HG03066 (cell line): Measurements from ENCODE around the gene FAM111A.

ENCODE experiments used
- ATAC-seq: cut with Tn5 transposase; IDR thresholded peaks from one replicate; pipeline ENCODE4 v1.9.1; 2021; ENCODE audit warnings: low read depth; ENCODE audit not compliant: unreplicated experiment

FAM111A gene

DNA sequence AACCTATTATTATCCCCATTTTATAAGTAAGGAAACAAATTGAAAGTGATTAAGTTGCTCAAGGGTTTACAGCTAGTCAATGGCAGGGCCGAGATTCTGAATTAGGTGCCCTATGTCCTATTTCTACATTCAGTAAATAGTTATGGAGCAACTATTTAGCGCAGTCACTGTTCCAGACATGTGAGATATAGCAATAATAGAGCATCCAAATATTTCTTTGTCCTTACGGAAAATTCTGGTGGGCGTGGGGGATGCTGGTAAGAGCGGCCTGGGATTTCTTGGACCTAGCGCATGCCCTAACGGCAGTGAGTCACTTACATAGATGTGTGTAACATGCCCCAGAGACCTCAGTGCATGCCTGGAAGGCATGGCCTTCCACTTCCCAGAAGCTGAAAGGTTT, 33.7 kb downstream of the FAM111A start:
- ATAC-seq, result no peak

DNA sequence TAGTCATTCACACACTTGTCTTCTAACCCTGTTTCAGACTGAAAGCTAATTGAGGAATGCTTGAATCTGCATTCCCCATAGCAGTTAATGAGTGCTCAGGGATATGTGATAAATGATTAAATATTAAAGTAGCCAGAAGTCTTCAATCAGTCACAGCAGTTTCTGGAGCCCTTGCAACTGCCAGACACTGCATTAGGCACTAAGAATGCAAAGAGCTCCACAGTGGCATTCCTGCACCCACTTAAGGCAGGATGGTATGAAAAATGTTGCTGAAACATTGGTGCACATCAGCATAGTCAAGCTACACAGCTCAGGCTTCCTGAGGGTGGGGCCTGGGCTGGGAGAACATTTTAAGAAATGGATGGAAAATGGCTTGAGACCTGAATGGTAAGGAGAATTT, 35.7 kb downstream of the FAM111A start:
- ATAC-seq, result no peak

DNA sequence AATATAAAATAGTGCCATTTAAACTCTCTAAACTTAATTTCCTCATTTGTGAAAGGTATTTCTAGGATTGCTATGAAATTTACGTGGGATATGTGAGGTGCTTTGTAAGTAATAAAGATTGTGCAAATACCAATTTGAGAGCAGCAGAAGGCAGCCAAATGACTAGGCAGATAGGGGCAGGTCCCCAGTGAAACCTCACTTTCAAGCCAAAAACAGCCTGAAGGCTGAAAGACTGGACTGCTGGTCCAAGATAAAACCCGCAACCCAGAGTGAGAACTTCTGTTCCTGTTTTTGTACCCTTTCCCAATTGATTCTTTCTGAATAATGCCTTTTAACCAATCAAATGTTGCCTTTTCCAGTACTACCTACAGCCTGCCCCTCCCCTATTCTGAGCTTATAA, 36.5 kb downstream of the FAM111A start:
- ATAC-seq, result no peak

DNA sequence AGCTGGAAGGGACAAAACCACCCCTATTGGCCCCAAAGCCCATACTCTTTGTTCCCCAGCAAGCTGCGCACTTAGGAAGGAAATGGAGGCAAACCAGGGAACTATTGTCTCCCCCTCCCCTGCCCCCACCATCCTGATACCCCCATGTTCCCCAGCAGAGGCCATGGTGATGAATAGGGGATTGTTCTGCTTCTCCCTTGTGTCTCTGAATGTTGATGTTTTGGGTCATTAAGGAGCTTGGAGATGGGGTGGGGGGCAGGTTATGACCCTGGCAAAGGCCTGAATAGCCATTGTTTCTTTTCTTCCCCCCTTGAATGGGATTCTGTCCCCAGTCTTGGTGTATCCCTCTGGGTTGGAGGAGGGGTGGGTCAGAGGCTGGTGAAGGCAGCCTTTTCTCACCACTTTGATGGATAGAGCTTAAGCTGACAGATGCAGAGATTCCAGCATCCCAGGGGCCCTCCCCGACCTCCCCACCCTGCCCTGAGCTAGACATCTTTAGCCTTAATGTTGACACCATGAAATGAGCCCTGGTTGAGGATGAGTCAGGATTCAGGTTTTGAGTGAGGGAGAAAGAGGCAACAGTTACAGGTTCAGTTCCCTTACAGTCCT, 37.6 kb downstream of the FAM111A start:
- no peak for ATAC-seq

DNA sequence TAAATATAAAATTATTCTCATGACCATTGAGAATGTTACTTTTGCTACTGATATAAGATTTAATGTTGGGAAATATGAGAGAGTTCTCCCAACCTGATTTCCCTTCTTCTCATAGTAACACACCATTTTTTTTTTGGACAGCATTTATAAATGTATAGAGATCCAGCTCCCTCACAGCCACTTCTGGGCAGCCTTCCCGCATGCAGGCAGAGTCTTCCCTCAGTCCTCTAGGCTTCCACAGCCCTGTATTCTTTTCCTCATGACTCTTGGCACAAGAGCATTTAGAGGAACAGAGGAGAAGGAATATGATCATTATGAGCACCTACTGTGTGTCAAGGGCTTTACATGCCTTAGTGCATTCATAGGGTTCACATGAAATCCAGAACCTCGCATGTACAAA, 38.3 kb downstream of the FAM111A start:
- ATAC-seq, result no peak

DNA sequence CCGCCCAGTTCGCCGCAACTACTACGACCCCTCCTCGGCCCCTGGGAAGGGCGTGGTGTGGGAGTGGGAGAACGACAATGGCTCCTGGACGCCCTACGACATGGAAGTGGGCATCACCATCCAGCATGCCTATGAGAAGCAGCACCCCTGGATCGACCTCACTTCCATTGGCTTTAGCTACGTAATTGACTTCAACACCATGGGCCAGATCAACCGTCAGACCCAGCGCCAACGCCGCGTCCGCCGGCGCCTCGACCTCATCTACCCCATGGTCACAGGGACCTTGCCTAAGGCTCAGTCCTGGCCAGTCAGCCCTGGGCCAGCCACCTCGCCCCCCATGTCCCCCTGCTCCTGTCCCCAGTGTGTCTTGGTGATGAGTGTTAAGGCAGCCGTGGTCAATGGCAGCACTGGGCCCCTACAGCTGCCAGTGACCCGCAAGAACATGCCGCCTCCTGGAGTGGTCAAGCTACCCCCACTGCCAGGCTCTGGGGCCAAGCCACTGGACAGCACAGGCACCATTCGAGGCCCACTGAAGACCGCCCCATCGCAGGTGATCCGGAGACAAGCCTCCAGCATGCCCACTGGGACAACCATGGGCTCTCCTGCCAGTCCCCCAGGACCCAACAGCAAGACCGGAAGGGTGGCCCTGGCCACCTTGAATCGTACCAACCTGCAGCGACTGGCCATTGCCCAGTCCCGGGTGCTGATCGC, 39.2 kb downstream of the FAM111A start:
- no peak for ATAC-seq

DNA sequence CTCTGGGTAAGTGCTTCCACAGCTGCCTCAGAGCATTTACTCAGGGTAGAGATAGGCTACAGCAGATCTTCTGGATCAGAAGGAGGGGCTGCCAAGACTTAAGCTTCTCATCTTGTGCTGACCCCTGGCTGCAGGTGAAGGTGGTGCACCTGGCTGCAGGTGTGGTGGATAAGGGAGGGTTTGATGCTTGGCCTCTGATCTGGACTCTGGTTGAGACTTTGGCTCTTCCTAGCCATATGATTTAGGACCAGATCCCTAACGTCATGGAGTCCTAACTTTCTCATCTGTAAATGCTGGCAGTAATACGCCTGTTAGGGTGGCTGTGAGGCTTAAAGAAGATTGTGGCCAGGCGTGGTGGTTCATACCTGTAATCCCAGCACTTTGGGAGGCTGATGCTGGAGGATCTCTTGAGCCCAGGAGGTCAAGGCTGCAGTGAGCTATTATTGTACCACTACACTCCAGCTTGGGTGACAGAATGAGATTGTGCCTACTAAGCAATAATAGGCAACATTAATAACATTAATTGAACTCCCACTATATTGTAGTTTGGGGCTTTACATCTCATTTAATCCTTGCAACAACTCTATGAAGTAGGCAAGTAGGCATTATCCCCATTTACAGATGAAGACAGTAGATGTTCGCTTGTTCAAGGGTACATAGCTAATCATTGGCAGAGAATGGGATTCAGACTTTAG, 39.9 kb downstream of the FAM111A start:
- ATAC-seq, result no peak

DNA sequence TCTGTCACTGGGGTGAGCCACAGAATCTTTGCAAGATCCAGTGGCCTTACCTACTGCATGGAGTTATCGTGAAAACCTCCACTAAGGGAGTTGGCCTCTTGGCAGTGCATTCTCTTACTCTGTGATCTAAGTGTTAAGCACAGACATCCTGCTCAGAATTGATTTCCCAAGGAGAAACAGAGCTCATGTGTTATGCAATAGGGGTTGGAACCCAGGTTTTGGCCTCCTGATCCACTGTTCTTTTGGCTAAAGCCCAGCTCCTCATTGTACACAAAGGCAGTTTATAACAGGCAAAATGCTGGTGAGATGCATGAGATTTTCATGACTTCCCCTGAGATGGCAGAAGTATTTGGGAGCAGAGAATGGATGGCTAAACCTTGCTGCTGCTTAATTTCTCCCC, 41.1 kb downstream of the FAM111A start:
- ATAC-seq, result no peak

DNA sequence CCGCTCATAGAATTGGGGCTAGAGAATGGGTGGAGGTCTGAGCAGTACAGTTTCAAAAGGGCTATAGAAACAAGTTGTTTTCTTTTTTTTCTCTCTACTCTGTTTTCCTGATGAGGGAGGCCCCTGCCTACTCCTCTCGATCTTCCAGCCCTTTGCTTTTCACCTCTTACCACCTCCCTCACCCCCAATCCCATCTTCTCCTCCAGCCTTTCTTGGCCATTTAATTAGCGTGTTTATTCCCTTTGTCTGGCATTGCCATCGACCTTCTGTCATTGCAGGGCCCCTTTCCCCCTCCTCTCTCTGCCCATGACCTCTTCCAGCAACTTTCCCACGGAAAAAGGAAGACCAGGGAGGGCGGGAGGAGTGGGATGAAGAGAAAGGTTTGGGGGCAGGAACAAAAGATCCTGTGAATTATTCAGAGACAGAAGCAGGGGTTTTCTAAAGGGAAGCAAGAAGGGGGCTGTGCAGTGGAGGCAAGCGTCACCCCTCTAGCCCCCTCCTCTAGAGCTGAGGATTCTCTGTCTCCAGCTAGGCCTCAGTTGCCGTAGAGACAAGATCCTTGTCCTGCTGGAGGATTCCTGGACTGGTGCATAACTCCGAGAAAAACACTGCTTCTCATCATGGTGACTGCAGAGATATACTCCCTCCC, 42.2 kb downstream of the FAM111A start:
- no peak for ATAC-seq

DNA sequence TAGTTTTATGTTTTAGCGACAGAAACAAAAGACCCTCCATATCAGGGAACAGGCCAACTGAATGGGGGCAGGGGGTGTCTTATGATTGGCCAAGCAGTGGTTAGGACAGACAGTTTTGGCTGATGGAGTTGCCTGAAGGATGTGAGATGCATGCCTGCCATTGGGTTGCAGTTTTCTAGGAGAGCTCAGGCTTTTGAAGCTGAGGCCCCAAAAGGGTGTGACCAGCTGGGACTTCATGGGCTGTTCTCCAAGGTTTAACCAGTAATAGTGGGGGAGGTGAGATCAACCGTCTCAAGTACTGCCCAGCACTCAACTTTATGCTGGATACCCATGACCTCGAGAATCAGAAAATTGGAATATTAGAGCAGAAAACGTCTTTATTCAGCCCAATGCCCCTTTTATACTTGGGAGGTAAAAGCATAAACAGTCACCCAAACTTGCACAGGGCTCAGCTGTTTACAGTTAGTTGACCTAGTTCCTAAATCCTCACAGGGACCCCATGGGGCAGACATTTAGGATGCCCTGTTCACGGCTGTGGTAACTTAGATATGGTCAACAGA, 42.8 kb downstream of the FAM111A start:
- no peak for ATAC-seq

DNA sequence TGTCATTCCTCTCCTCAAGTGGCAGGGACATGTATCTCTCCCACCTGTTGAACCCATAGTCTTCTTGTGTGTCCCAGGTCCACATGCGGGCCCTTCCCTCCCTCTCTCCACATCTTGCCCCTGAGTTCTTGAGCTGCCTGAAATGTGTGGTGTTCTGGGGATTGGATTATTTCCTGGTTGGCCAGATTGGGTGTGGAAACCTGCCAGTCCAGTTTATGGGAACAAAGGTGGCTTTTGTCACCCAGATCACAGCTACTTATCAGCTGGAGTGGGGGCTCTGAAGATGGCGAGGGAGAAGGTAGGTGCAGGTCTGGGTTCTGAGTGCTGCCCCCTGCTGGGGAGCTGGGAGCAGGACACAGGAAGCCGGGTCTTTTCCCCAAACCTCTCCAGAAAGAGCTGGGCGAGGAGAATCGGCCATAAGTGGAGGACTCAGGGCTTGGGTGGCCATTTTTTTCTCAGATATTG, 43.5 kb downstream of the FAM111A start:
- no peak for ATAC-seq

DNA sequence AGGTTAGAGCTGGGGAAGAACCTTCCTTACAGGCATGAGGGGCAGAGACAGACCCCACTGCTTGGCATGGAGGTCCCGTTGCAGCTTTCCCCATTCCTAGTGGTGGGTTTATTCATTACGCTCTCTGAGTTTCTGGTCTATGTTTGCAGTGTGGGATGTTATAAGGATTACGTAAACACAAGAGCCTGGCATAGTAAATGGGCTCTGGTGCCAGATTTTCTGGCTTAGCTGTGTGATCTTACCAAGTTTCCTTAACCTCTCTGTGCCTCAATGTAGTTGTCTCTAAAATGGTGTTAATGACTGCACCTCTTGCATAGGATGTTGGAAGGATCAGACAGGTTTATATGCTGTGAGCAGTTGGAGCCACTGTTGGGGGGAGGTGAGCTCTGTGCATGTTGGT, 44.4 kb downstream of the FAM111A start:
- ATAC-seq, result no peak

DNA sequence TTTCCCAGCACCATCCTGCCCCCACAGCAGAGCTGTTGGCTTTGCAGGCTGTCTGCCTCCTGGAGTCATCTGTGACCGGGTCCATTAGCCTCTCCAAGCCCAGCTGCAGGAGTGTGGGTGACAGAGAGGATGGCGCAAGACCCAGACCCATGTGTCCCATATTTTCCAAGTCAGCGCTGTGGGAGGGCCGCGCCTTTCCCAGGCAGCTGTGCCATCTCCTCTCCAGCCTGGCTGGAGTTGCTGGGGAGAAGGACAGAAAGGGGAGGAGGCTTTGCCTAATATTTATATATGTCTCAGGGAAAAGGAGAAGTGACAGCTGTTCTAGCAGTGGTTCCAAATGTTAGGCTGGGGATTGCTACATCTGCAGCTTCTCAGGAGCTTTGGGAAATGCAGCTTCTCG, 44.9 kb downstream of the FAM111A start:
- ATAC-seq, result no peak

DNA sequence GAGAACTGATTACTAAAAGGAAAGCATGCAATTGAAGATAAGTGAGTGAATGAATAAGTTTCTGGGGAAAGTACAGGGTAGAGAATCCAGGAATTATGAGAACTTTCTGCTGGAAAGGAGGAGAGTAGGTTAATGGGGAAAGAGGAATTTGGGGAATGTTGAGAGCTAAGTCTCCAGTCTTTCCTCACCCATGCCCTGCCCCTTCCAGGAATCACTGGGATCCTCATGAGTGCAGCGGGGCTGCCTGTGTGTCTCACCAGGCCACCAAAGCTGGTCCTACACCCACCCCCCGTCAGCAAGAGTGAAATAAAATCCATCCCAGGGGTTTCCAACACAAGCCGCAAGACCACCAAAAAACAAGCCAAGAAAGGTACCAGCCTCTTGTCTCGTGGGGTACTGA, 46.3 kb downstream of the FAM111A start:
- ATAC-seq, result no peak

DNA sequence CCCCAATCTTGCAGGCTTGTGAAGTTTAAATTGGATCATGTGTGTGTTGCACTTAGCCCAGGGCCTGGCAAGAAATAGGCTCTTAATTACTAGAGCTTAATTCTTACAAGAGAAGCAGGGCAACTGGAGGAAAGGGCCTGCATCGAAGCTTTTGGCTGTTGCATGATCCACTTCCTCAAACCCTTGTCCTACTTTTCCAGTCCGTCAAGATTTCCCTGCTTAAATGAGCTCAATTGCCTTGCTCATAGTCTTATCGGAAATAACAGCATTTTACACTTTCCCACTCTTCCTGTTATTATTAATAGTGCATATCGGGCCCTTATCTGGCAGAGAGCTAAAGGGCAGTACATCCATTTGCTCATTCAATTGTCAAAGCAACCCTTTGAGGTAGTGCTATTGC, 47.3 kb downstream of the FAM111A start:
- ATAC-seq, result no peak

DNA sequence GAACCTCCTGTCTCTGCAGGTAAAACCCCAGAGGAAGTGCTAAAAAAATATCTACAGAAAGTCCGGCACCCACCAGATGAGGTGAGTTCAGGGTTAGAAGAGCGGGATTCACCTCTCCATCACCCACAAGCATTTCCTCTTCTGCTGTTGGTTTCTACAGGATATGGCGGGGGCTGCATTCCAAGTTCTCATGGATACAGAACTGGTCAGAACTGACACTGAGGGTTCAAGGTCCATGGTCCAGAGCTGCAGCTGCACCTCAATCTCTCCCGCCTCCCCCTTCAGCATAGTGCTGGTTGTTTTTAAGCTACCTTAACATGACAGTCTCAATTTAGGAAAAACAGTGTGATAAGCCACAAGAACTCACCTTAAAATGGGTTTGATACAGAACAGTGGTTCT, 48.4 kb downstream of the FAM111A start:
- no peak for ATAC-seq

DNA sequence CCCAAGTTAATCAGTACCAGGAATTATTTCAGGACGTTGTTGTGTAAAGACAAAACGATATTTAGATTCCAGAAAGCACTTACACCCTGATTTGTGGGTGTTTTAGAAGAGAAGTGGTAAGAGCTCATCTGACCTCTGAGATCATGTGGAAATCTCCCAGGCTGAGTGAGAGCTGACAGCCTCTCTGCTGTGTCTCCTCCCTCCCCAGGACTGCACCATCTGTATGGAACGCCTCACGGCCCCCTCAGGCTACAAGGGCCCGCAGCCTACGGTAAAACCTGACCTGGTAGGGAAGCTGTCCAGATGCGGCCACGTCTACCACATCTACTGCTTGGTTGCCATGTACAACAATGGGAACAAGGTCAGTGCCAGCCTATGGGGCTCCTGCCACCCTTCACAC, 49.2 kb downstream of the FAM111A start:
- no peak for ATAC-seq

DNA sequence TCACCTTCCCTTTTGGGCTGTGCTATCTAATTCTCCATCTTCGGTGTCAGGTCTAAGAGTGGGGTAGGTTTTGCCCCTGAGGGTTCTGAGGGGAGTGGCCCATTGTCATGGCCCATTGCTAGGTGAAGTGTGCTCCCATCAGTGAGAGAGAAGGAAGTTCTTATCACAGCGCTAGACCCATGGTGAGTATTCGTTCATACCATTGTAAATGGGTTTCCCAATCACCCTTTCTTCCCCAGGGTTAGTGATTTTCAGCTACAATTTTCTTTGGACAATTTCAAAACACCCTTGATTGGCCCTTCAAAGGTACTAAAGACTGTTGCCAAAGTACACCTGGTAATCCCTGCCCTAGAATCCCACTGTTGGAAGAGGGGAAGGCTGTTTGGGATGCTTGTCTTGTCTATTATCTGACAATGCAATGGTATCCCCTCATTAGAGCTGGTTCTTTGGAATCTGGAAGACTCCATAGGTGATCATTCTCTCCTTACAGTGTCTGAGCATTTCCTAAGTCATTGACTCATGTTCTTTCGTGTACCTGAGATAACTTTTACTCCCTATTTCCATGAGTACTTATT, 49.9 kb downstream of the FAM111A start:
- ATAC-seq, result no peak

DNA sequence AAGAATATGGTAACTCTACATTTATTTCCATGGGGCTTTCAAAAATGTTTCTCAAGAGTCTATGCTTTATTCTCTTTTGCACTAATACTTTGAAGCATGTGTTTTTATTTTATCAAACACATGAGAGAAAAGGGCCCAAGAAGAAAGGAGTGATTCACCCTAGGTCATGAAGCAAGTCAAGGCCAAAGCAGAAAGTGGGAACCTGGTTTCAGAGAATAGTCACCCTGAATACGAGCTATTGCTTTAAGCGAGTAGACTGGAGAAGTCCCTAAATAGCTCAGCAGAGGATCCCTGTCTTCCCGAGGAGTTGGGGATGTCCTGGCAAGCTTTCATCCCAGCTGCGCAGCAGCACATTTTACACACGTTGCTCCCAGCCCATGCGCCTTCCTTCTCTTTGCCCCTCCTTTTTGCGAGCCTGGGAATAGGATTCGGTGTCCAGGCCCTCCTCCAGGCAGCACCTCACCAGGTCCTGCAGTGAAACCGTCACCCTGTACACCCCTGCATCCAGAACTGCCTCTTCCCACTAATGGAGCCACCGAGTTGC, 51.0 kb downstream of the FAM111A start:
- ATAC-seq, result no peak

DNA sequence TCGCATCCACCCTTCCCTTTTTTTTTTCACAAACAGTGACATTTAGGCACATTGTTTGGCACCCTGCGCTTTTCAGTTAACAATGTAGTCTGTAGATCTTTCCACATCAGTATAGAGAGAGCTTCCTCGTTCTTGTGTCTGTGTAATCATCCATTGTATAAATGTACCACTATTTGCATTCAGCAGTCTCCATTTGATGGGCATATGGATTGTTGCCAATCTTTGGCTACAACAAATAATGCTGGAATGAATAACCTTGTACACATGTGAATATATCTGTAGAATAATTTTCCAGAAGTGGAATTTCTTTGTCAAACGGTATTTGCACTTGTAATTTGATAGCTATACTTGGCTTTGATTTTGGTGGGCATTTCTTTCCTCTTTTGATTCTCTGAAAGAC, 52.9 kb downstream of the FAM111A start:
- ATAC-seq, result no peak

DNA sequence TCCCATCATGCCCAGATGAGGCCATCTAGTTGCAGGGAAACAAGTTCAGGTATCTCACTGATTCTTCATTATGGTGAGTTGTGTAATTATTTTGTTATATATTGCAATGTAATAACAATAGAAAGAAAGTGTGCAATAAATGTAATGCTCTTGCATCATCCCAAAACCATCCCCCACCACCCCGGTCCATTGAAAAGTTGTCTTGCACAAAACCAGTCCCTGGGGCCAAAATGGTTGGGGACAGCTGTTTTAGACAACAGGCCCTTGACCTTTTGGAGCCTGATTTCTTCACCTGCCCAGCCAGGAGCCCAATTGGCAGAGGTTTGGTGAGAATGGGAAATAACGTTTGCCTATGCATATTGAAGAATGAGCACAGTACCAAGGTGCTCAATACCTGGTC, 54.1 kb downstream of the FAM111A start:
- ATAC-seq, result no peak
